HFFc6 (cell line): ENCODE measurements around the gene UHRF1. TPM values are rescaled to one million over a fixed set of nuclear protein-coding genes. Genes with fewer than 3 reads are reported as not detected.
A peak's percentile ranks its signal among the peaks of the same experiment; 100 is the strongest.
"Not testable (repeated sequence)": the region's sequence is repeated elsewhere in the genome, so short reads cannot be mapped to it uniquely, and the experiment has no call there.

ENCODE experiments used
- DNase-seq: peaks from one replicate; pipeline ENCODE4 v3.0.0-alpha.2; 2018
- H3K27ac Mint-ChIP-seq: 2 replicates; pipeline ENCODE4 v1.8.0; 2020; ENCODE audit warnings: mild to moderate bottlenecking, mixed read lengths
- H3K27me3 Mint-ChIP-seq: 2 replicates; pipeline ENCODE4 v1.8.0; 2021; ENCODE audit warnings: mild to moderate bottlenecking, moderate library complexity, mixed read lengths; ENCODE audit not compliant: insufficient read depth
- H3K36me3 Mint-ChIP-seq: 2 replicates; pipeline ENCODE4 v1.8.0; 2021; ENCODE audit warnings: low read depth, mixed read lengths
- H3K4me1 Mint-ChIP-seq: 2 replicates; pipeline ENCODE4 v1.8.0; 2020; ENCODE audit warnings: low read depth, mixed read lengths
- H3K4me3 Mint-ChIP-seq: 2 replicates; pipeline ENCODE4 v1.8.0; 2020; ENCODE audit warnings: mild to moderate bottlenecking, moderate library complexity, mixed read lengths
- H3K9me3 Mint-ChIP-seq: 2 replicates; pipeline ENCODE4 v1.8.0; 2020; ENCODE audit warnings: mild to moderate bottlenecking, mixed read lengths
- total RNA-seq, 6 experiments: library from RNA; stranded (reverse); fragmentation: NEBNext Ultra II Directional; extraction: Animal tissue kit (Norgen Biotek cat#: 25700); gene quantifications; 2 replicates in 1 of 6; 3 replicates in 5 of 6; pipeline ENCODE4 v1.2.3, GENCODE V29; 2021
- TF ChIP-seq, protein P1 (sequence below): fragments of 200-600 bp; sonication (generic); IDR thresholded peaks from 2 replicates; pipeline ENCODE4 v1.5.0; 2021; ENCODE audit warnings: antibody characterized with exemption, mild to moderate bottlenecking

Gene UHRF1
- total RNA-seq, 6 experiments from 2014 or later, result 41.9 to 74.1 (median 70.1) TPM

DNA sequence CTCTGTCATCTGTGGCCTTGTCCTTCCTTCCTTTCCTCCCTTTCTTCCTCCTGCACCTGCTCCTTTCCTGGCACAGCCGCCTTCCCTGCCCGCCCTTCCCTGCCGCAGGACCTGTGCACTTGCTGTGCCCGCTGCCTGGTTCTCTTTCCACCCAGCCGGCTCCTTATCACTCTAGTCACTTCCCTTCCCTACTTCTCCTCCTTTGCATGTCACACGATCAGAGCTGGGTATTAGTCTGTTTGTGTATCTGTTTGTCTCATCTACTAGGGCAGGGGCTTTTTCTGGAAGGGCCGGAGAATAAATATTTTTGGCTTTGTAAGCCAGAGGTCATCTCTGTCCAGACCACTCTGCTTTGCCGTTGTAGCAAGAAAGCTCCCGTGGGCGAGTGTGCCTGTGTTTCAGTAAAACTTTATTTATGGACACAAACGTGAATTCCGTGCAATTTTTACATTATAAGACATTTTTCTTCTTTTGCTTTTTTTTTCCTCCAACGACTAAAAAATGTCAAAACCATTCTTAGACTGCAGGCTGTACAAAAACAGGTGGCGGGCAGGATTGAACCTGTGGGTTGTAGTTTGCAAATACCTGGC lies 65.7 kb downstream of the UHRF1 start:
- TF ChIP-seq, protein P1, sequence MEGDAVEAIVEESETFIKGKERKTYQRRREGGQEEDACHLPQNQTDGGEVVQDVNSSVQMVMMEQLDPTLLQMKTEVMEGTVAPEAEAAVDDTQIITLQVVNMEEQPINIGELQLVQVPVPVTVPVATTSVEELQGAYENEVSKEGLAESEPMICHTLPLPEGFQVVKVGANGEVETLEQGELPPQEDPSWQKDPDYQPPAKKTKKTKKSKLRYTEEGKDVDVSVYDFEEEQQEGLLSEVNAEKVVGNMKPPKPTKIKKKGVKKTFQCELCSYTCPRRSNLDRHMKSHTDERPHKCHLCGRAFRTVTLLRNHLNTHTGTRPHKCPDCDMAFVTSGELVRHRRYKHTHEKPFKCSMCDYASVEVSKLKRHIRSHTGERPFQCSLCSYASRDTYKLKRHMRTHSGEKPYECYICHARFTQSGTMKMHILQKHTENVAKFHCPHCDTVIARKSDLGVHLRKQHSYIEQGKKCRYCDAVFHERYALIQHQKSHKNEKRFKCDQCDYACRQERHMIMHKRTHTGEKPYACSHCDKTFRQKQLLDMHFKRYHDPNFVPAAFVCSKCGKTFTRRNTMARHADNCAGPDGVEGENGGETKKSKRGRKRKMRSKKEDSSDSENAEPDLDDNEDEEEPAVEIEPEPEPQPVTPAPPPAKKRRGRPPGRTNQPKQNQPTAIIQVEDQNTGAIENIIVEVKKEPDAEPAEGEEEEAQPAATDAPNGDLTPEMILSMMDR, result no peak
- H3K4me1 Mint-ChIP-seq, result peaks cover 81% of the 10 kb centered on the region
- no peak overlapping the region for H3K4me3 Mint-ChIP-seq
- peaks cover 3% of the 10 kb centered on the region for H3K27me3 Mint-ChIP-seq
- no peaks in the 10 kb centered on the region; the same call in 1 of the 2 replicates for H3K36me3 Mint-ChIP-seq
- peak overlapping the region; percentile 99; the same call in 1 of the 2 replicates for H3K27ac Mint-ChIP-seq
- H3K9me3 Mint-ChIP-seq, result no peaks in the 10 kb centered on the region
- no peak for DNase-seq

DNA sequence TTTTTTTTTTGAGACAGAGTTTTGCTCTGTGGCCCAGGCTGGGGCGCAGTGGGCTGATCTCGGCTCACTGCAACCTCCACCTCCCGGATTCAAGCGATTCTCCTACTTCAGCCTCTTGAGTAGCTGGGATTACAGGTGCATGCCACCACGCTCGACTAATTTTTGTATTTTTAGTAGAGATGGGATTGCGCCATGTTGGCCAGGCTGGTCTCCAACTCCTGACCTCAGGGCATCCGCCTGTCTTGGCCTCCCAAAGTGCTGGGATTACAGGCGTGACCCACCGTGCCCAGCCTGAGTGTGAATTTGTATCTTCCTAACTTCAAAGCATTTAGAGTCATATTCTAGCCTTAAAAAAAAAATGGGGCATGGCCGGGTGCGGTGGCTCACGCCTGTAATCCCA lies 66.3 kb downstream of the UHRF1 start:
- peaks cover 81% of the 10 kb centered on the region for H3K4me1 Mint-ChIP-seq
- not testable (repeated sequence) for DNase-seq, H3K9me3 Mint-ChIP-seq, H3K36me3 Mint-ChIP-seq, H3K4me3 Mint-ChIP-seq, H3K27me3 Mint-ChIP-seq
- H3K27ac Mint-ChIP-seq, result peak overlapping the region; percentile 99

DNA sequence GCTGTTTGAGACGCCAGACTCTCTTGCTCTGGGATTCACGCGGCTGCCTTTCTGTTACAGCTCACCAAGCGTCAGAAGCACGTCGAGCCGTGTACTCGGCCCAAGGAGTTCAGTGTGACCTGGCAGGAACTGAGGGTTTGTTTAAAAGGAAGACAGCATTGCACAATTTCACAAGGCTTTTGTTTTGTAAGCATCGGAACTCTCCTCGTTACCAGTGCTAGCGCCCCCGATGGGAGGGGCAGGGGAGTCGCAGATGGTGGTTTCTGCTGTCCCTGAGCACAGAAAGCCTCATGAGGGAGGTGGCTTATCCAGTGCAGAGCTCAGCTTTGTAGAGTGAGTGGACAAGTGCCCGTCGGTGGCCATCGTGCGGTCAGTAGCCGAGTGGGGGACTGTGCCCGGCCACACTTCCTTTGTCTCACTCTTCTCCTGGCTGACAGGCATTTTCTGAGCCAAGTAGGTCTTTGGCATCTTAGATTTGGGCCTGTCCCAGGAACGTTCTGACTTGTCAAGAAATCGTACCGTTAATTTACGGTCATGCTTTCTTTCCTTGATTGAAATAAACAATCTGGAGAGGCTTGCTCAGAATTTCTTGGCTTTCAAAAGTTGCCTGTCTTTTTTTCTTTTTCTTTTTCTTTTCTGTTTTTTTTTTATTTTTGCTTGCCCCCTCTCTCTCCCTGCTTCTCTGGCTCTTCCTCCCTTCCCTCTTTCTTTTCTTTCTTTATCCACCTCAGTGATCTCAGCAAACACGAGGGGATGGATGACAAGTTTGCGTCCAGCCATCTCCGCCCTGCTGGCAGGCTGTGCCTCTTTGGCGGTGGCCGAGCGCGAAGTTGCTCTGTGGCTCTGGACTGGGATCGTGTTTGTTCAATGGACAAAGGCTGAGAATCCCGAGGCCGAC lies 67.3 kb downstream of the UHRF1 start:
- H3K36me3 Mint-ChIP-seq, result no peaks in the 10 kb centered on the region; the same call in 1 of the 2 replicates

DNA sequence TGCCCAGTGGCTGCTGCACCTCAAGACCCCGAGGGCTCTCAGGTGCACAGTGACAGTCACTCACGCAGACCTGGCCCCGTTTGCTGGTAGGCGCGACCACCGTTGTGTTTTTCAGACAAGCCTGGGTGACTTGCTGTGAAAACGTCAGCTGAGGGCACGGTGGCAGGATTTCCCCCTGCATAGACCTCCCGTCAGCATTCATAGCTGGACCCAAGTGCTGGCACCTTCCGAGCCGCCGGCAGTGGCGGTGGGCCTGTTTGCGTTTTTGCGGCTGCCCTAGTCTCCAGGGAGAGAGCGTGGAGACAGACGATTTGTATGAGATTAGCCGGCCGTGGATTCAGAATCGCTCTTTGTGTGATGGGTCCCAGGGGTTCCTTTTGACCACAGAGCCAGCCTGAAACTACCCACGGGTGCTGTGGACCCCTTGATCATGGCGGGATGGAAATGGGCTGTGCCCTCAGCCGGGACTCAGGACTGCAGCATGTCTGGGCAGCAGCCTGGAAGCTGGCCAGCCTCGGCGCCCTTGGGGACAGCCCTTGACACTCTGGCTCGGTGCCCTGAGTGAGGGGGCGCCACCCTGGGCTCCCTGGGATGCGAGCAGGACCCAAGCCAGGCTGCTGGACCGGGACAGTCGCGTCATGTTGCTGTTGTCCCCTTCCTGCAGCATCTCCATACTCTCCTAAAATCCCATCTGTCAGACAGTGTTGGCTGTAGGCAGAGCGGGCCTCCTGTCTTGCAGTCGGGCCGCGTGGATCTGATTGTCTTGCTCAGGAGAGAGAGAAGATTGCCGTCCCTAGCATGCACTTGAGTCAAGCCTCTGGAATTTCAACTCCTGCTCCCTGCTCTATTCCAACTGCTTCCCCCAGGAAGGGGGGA lies 68.2 kb downstream of the UHRF1 start:
- peak; percentile 91 for DNase-seq
- Mint-ChIP-seq H3K4me3 (peak overlapping the region; percentile 81), H3K4me1 (peaks cover 68% of the 10 kb centered on the region), H3K27me3 (no peaks in the 10 kb centered on the region; the same call in 1 of the 2 replicates), H3K36me3 (no peaks in the 10 kb centered on the region; the same call in 1 of the 2 replicates), H3K27ac (peak overlapping the region; percentile 99), H3K9me3 (no peaks in the 10 kb centered on the region)
- TF ChIP-seq, protein P1, result no peak

More for the DNA sequence above, 67.3 kb downstream of the UHRF1 start:
- Mint-ChIP-seq H3K4me1 (peaks cover 73% of the 10 kb centered on the region), H3K27ac (peak overlapping the region; percentile 99), H3K9me3 (no peaks in the 10 kb centered on the region), H3K4me3 (peak overlapping the region; percentile 81), H3K27me3 (no peaks in the 10 kb centered on the region; the same call in 1 of the 2 replicates)
- DNase-seq, result peak; percentile 98
- TF ChIP-seq, protein P1, result peak; percentile 79

DNA sequence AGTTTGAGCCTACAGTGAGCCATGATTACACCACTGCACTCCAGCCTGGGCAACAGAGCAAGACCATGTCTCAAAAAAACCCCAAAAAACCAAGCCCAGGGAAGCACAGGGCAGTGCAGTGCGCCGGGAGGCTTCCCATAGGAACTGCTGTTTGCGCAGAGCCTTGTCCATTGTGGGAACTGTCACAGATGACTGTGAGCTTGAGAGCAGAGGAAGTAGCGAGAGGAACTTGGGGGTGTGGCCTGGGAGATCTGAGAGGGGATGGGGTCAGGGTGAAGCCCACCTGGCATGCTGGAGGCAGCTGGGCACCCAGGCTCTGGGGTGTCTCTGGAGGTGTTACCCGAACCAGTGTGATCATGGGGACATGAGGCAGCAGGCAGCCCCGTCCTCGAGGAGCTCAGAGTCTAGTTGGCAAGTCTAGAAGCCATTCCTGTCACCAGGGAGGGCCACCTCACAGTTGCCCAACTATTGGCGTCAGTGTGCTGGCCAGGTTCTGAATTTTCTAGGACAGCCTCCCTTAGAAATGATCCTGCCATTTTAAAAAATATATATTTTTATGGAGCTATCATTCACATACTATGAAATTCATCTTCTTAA lies 70.0 kb downstream of the UHRF1 start:
- no peak for DNase-seq
- H3K27me3 Mint-ChIP-seq, result no peaks in the 10 kb centered on the region; the same call in 1 of the 2 replicates
- no peak overlapping the region; the same call in 1 of the 2 replicates for H3K27ac Mint-ChIP-seq
- H3K4me3 Mint-ChIP-seq, result no peak overlapping the region
- H3K36me3 Mint-ChIP-seq, result no peaks in the 10 kb centered on the region; the same call in 1 of the 2 replicates
- TF ChIP-seq, protein P1, result no peak
- H3K9me3 Mint-ChIP-seq, result no peaks in the 10 kb centered on the region
- H3K4me1 Mint-ChIP-seq, result peaks cover 57% of the 10 kb centered on the region
